Measurements from ENCODE around the gene FYTTD1. TPM values are rescaled to one million over a fixed set of nuclear protein-coding genes. Genes with fewer than 3 reads are reported as not detected.

The FYTTD1 gene
- total and polyA plus RNA-seq, 2 donors (not counting 1 experiment from before 2014, with no cell fraction given), result 6.2 to 110 TPM

- peaks cover 95% of the 10 kb centered on the region for H3K79me2 ChIP-seq (ENCODE audit: control insufficient read depth, insufficient read depth, low read length)
- H3K4me1 Mint-ChIP-seq, result peaks cover 71% of the 10 kb centered on the region
- no peaks in the 10 kb centered on the region for H3K27me3 ChIP-seq (replicated peaks in 1 of 4; ENCODE audit: control extremely low read depth in 1 of 4, control insufficient read depth in 3 of 4, insufficient read depth in 4 of 4, low read length in 3 of 4)
- no peak overlapping the region for H3K4me3 ChIP-seq (ENCODE audit: control extremely low read depth in 1 of 5, extremely low read depth in 1 of 5, insufficient read depth in 1 of 5, low read depth in 2 of 5, low read length in 4 of 5)
- no peak for TF ChIP-seq CTCF (IDR thresholded peaks at IDR 0.05)
- ChIA-PET POLR2A (interaction anchor here (0.6 kb wide), 1 partner anchor 15 kb away, joined by 3 read pairs; no protein-coding TSS in a partner anchor), CTCF (interaction anchor here (1.8 to 2.6 kb wide), 2 partner anchors 11 to 195 kb away, joined by 7 to 8 read pairs; no protein-coding TSS in a partner anchor)
- no peaks in the 10 kb centered on the region for H3K9me3 ChIP-seq (ENCODE audit: control extremely low read depth in 1 of 3, control insufficient read depth in 2 of 3, insufficient read depth in 1 of 3, low read length in 2 of 3)
- peaks cover 47 to 49% of the 10 kb centered on the region in 2 donors for H3K4me1 ChIP-seq (ENCODE audit: control insufficient read depth in 2 of 2, insufficient read depth in 2 of 2, low read length in 2 of 2)
- peak overlapping the region; percentile 47 for H3K4me2 ChIP-seq (replicated peaks; ENCODE audit: low read depth, low read length, poor library complexity, severe bottlenecking)
- peak overlapping the region; percentile 67 for H3K27ac Mint-ChIP-seq
- H3K27ac ChIP-seq (ENCODE audit: low read length in 2 of 2), result peak overlapping the region in 1 of 2 donors; percentile 59
- H3K4me3 Mint-ChIP-seq, result peak overlapping the region; percentile 35
- no peaks in the 10 kb centered on the region for H3K9me3 Mint-ChIP-seq (ENCODE audit: insufficient read depth)
- H3K9ac ChIP-seq (ENCODE audit: low read length), result no peak overlapping the region
- H4K20me1 ChIP-seq (ENCODE audit: control insufficient read depth, insufficient read depth, low read length, poor library complexity, severe bottlenecking), result peaks cover 7% of the 10 kb centered on the region
- DNase-seq (peak; percentile 32), ATAC-seq (ENCODE audit: low read depth) (no peak)
- whole genome bisulfite sequencing (ENCODE audit: insufficient coverage), result no CpG with 5 or more reads among the region's 1 CpG
- H3K27me3 Mint-ChIP-seq, result no peaks in the 10 kb centered on the region
- intact Hi-C loops (cut with micrococcal nuclease), result loop anchor here (5.0 kb wide), 3 partner anchors 53 to 153 kb away; no protein-coding TSS in a partner anchor
- no peaks in the 10 kb centered on the region for H3K36me3 ChIP-seq (replicated peaks in 1 of 2; ENCODE audit: control extremely low read depth in 1 of 2, control insufficient read depth in 1 of 2, extremely low read depth in 1 of 2, insufficient read depth in 2 of 2, low read length in 1 of 2)
- H2AFZ ChIP-seq (ENCODE audit: insufficient read depth, low read depth, low read length, poor library complexity, severe bottlenecking), result no peak overlapping the region
Observed at GRCh38 chr3:197794115-197794514, 44.4 kb downstream of the FYTTD1 start.

- Histone ChIP-seq H3K36me3 (replicated peaks in 1 of 2; ENCODE audit: control extremely low read depth in 1 of 2, control insufficient read depth in 1 of 2, extremely low read depth in 1 of 2, insufficient read depth in 2 of 2, low read length in 1 of 2) (no peaks in the 10 kb centered on the region), H2AFZ (ENCODE audit: insufficient read depth, low read depth, low read length, poor library complexity, severe bottlenecking) (no peak overlapping the region), H3K9ac (ENCODE audit: low read length) (no peak overlapping the region), H3K4me3 (ENCODE audit: control extremely low read depth in 1 of 5, extremely low read depth in 1 of 5, insufficient read depth in 1 of 5, low read depth in 2 of 5, low read length in 4 of 5) (no peak overlapping the region), H3K27me3 (replicated peaks in 1 of 4; ENCODE audit: control extremely low read depth in 1 of 4, control insufficient read depth in 3 of 4, insufficient read depth in 4 of 4, low read length in 3 of 4) (no peaks in the 10 kb centered on the region), H3K4me2 (replicated peaks; ENCODE audit: low read depth, low read length, poor library complexity, severe bottlenecking) (no peak overlapping the region), H4K20me1 (ENCODE audit: control insufficient read depth, insufficient read depth, low read length, poor library complexity, severe bottlenecking) (peaks cover 7% of the 10 kb centered on the region), H3K9me3 (ENCODE audit: control extremely low read depth in 1 of 3, control insufficient read depth in 2 of 3, insufficient read depth in 1 of 3, low read length in 2 of 3) (no peaks in the 10 kb centered on the region), H3K79me2 (ENCODE audit: control insufficient read depth, insufficient read depth, low read length) (peaks cover 98% of the 10 kb centered on the region), H3K4me1 (ENCODE audit: control insufficient read depth in 2 of 2, insufficient read depth in 2 of 2, low read length in 2 of 2) (peaks cover 42 to 44% of the 10 kb centered on the region in 2 donors), H3K27ac (ENCODE audit: low read length in 2 of 2) (peak overlapping the region in 1 of 2 donors; percentile 51)
- no peak for ATAC-seq (ENCODE audit: low read depth)
- intact Hi-C loops (cut with micrococcal nuclease), result no loop called here
- no peak for TF ChIP-seq EZH2 (IDR thresholded peaks at IDR 0.05; ENCODE audit: borderline replicate concordance, insufficient read depth, low read depth, low read length, poor library complexity, severe bottlenecking)
- TF ChIP-seq CTCF (IDR thresholded peaks at IDR 0.05), result no peak
- Mint-ChIP-seq H3K27ac (peak overlapping the region; percentile 59), H3K4me3 (no peak overlapping the region), H3K9me3 (ENCODE audit: insufficient read depth) (no peaks in the 10 kb centered on the region), H3K4me1 (peaks cover 66% of the 10 kb centered on the region), H3K27me3 (no peaks in the 10 kb centered on the region)
- POLR2A ChIA-PET, result no interaction called here
- no CpG with 5 or more reads among the region's 1 CpG for WGBS (ENCODE audit: insufficient coverage)
- DNase-seq, result no peak
- CTCF ChIA-PET, result interaction anchor here (0.7 to 2.6 kb wide), 2 partner anchors 19 to 196 kb away, joined by 6 to 8 read pairs; no protein-coding TSS in a partner anchor
Observed at GRCh38 chr3:197795200-197795599, 45.5 kb downstream of the FYTTD1 start.

Measured in B cell (primary cell).